IMR-90 (cell line): ENCODE measurements around the gene ANKRD36B. TPM values are rescaled to one million over a fixed set of nuclear protein-coding genes. Genes with fewer than 3 reads are reported as not detected.
A peak's percentile ranks its signal among the peaks of the same experiment; 100 is the strongest.
"Not testable (repeated sequence)": the region's sequence is repeated elsewhere in the genome, so short reads cannot be mapped to it uniquely, and the experiment has no call there.

Experiments
- ATAC-seq: fragments of 200-7000 bp; cut with Tn5 transposase; 2 replicates; pipeline ENCODE4 v1.9.1; 2020; ENCODE audit warnings: low read depth, mild to moderate bottlenecking, moderate library complexity
- BruUV-seq: library from RNA; stranded (reverse); fragments of 400-500 nt; replicated peaks from 2 replicates; lab custom pipeline; 2021; lab: Mats Ljungman, UMichigan
- CTCF ChIA-PET: fragments of 300-600 bp; formaldehyde crosslinking; extraction: SDS; loops from one replicate; lab custom pipeline; 2021; ENCODE audit warnings: antibody characterized with exemption; lab: Yijun Ruan, JAX
- POLR2A ChIA-PET: fragments of 300-600 bp; sonication (Branson Sonifier 250); formaldehyde crosslinking; loops from one replicate; lab custom pipeline; 2022; ENCODE audit warnings: antibody characterized with exemption; ENCODE audit not compliant: unreplicated experiment; lab: Charles Lee
- DNase-seq: peaks from one replicate; pipeline ENCODE4 v3.0.0; 2013
- H2AFZ ChIP-seq: replicated peaks from 2 replicates; pipeline ENCODE3; 2013; ENCODE audit warnings: low read length, mild to moderate bottlenecking; ENCODE audit not compliant: poor library complexity
- H2AK5ac ChIP-seq: 2 replicates; pipeline ENCODE4 v1.6.1; 2013; ENCODE audit warnings: low read depth, low read length, inconsistent platforms
- H2AK9ac ChIP-seq: replicated peaks from 2 replicates; pipeline ENCODE3; 2013; ENCODE audit warnings: mild to moderate bottlenecking, low read depth, low read length, moderate library complexity; ENCODE audit not compliant: poor library complexity
- H2BK120ac ChIP-seq: 2 replicates; pipeline ENCODE4 v1.6.1; 2013; ENCODE audit warnings: low read depth, low read length, inconsistent platforms
- H2BK15ac ChIP-seq: 3 replicates; pipeline ENCODE4 v1.6.1; 2013; ENCODE audit warnings: low read depth, low read length, inconsistent platforms
- H2BK20ac ChIP-seq: 2 replicates; pipeline ENCODE4 v1.6.1; 2013; ENCODE audit warnings: low read depth, mild to moderate bottlenecking, inconsistent platforms, low read length, moderate library complexity
- H2BK5ac ChIP-seq: 2 replicates; pipeline ENCODE4 v1.6.1; 2013; ENCODE audit warnings: mild to moderate bottlenecking, low read depth, low read length, inconsistent platforms; ENCODE audit not compliant: poor library complexity, severe bottlenecking
- H3K14ac ChIP-seq: replicated peaks from 2 replicates; pipeline ENCODE4 v1.6.1; 2013; ENCODE audit warnings: low read depth, low read length, inconsistent platforms
- H3K18ac ChIP-seq: 2 replicates; pipeline ENCODE4 v1.6.1; 2013; ENCODE audit warnings: low read depth, low read length, control low read depth
- H3K23ac ChIP-seq: 2 replicates; pipeline ENCODE4 v1.6.1; 2013; ENCODE audit warnings: low read depth, low read length, inconsistent platforms
- H3K27ac ChIP-seq: 2 replicates; pipeline ENCODE4 v1.5.1; 2013; ENCODE audit warnings: mild to moderate bottlenecking, control low read depth, low read length; ENCODE audit not compliant: insufficient read depth
- H3K27me3 ChIP-seq: 2 replicates; pipeline ENCODE4 v1.6.1; 2013; ENCODE audit warnings: low read length; ENCODE audit not compliant: control insufficient read depth, insufficient read depth
- H3K36me3 ChIP-seq: 2 replicates; pipeline ENCODE4 v1.6.1; 2013; ENCODE audit warnings: low read length, mixed read lengths; ENCODE audit not compliant: control insufficient read depth, insufficient read depth
- H3K4ac ChIP-seq: 2 replicates; pipeline ENCODE4 v1.6.1; 2013; ENCODE audit warnings: low read depth, low read length, inconsistent platforms
- H3K4me1 ChIP-seq: 2 replicates; pipeline ENCODE4 v1.6.1; 2013; ENCODE audit warnings: low read length, mixed read lengths; ENCODE audit not compliant: control insufficient read depth, insufficient read depth
- H3K4me2 ChIP-seq: 2 replicates; pipeline ENCODE4 v1.6.1; 2013; ENCODE audit warnings: low read depth, mild to moderate bottlenecking, control low read depth, low read length, moderate library complexity
- H3K4me3 ChIP-seq: 2 replicates; pipeline ENCODE4 v1.5.1; 2013; ENCODE audit warnings: low read depth, mild to moderate bottlenecking, control low read depth, low read length, moderate library complexity; ENCODE audit not compliant: insufficient read depth
- H3K56ac ChIP-seq: 2 replicates; pipeline ENCODE4 v1.6.1; 2013; ENCODE audit warnings: low read length, inconsistent platforms; ENCODE audit not compliant: insufficient read depth; ENCODE audit errors: extremely low read depth
- H3K79me1 ChIP-seq, 2 experiments: 2 replicates each; pipeline ENCODE4 v1.6.1; 2013; ENCODE audit warnings: low read length in 2 of 2, inconsistent platforms in 1 of 2, low read depth in 1 of 2
- H3K9ac ChIP-seq: 2 replicates; pipeline ENCODE4 v1.6.1; 2013; ENCODE audit warnings: low read depth, low read length, control low read depth
- H3K9me1 ChIP-seq: 2 replicates; pipeline ENCODE4 v1.6.1; 2013; ENCODE audit warnings: low read length, inconsistent platforms; ENCODE audit not compliant: insufficient read depth
- H3K9me3 ChIP-seq: 2 replicates; pipeline ENCODE4 v1.6.1; 2013; ENCODE audit warnings: low read length; ENCODE audit not compliant: control insufficient read depth, insufficient read depth
- H4K20me1 ChIP-seq: 2 replicates; pipeline ENCODE4 v1.6.1; 2013; ENCODE audit warnings: low read length, inconsistent platforms; ENCODE audit not compliant: insufficient read depth
- H4K5ac ChIP-seq: 2 replicates; pipeline ENCODE4 v1.6.1; 2013; ENCODE audit warnings: mild to moderate bottlenecking, low read depth, low read length, control low read depth
- H4K8ac ChIP-seq, 2 experiments: 2 replicates each; pipeline ENCODE4 v1.6.1; 2013; ENCODE audit warnings: low read depth in 2 of 2, low read length in 2 of 2, control low read depth in 1 of 2, inconsistent platforms in 1 of 2
- H4K91ac ChIP-seq: 2 replicates; pipeline ENCODE4 v1.6.1; 2013; ENCODE audit warnings: low read depth, low read length, inconsistent platforms; ENCODE audit not compliant: insufficient read depth
- POLR2A ChIP-seq: IDR thresholded peaks from 2 replicates; pipeline ENCODE4 v1.6.1; 2012; ENCODE audit warnings: mild to moderate bottlenecking, low read depth, low read length
- RAD21 ChIP-seq: IDR thresholded peaks from 2 replicates; pipeline ENCODE4 v1.6.1; 2012; ENCODE audit warnings: low read length, improper control_type of control experiment
- SMC3 ChIP-seq: fragments of 150-350 bp; IDR thresholded peaks from 2 replicates; pipeline ENCODE4 v1.6.1; 2016; ENCODE audit warnings: low read depth, mild to moderate bottlenecking, antibody characterized with exemption, low read length, moderate library complexity
- WGBS, 2 experiments: methylation state at CpG; one replicate each; pipeline versions ENCODE4 v1.1.5 to v1.1.7; 2013; ENCODE audit warnings: missing lambda C conversion rate in 2 of 2; ENCODE audit not compliant: insufficient read length in 1 of 2; ENCODE audit errors: extremely low coverage in 2 of 2; 5-methylcytosine and 5-hydroxymethylcytosine counted together
- dilution Hi-C: fragments of 300-500 bp; cut with HindIII; formaldehyde crosslinking; loops from one replicate; pipeline ENCODE4 v1.14.3; 2018; ENCODE audit warnings: low sequenced_read_pairs; ENCODE audit not compliant: unreplicated experiment
- in situ Hi-C: fragments of 300-500 bp; cut with MboI; formaldehyde crosslinking; loops from 3 replicates; pipeline ENCODE4 v1.14.3; 2019; ENCODE audit warnings: low sequenced_read_pairs, inconsistent platforms, mixed read lengths
- intact Hi-C: fragments of 100-400 bp; cut with micrococcal nuclease; formaldehyde crosslinking; loops from 2 replicates; pipeline ENCODE4 v1.10.0; 2022
- polyA plus RNA-seq, 3 experiments: library from polyadenylated mRNA; depleted of rRNA; stranded (reverse); fragments of >200 nt; gene quantifications; 2 replicates each; pipeline ENCODE4 v1.2.3, GENCODE V29; 2012; ENCODE audit warnings: low replicate concordance in 1 of 3
- total RNA-seq: library from RNA; depleted of rRNA; stranded (reverse); fragments of >200 nt; gene quantifications from 2 replicates; pipeline ENCODE4 v1.2.3, GENCODE V29; 2012
- TF ChIP-seq, protein P1 (sequence below): conservative IDR thresholded peaks from 2 replicates; pipeline ENCODE4 v1.5.1; 2012; ENCODE audit warnings: mild to moderate bottlenecking, low read depth, low read length, improper control_type of control experiment

The ANKRD36B gene
- total and polyA plus RNA-seq, 2 of the 4 experiments (the other 2 are of a cell fraction), result 4.2 to 11.7 TPM

GRCh38 chr2:97590515-97591394 is 1.1 kb upstream of the ANKRD36B start:
- peak overlapping the region; percentile 81 for H4K91ac ChIP-seq
- dilution Hi-C loops, H2BK15ac ChIP-seq, H3K36me3 ChIP-seq, H3K9me1 ChIP-seq, H2AK5ac ChIP-seq, H3K27me3 ChIP-seq, H2BK20ac ChIP-seq, BruUV-seq, H4K20me1 ChIP-seq, H3K9me3 ChIP-seq, H3K79me1 ChIP-seq, H3K4me1 ChIP-seq, H2AK9ac ChIP-seq: not testable (repeated sequence)
- peak overlapping the region; percentile 71; the same call in 1 of the 2 replicates for H3K56ac ChIP-seq
- peak overlapping the region; percentile 59 for H3K4me3 ChIP-seq
- in situ Hi-C loops (loop anchor here (10.0 kb wide), 1 partner anchor 104 kb away; no protein-coding TSS in a partner anchor), intact Hi-C loops (loop anchor here (1.0 to 2.0 kb wide), 3 partner anchors 74 to 794 kb away; partner anchors contain the start of gene ACTR1B)
- peak overlapping the region; percentile 77 for H3K18ac ChIP-seq
- peak overlapping the region; percentile 85 for H3K14ac ChIP-seq
- ChIA-PET POLR2A (interaction anchor here (0.6 kb wide), 1 partner anchor 1608 kb away, joined by 3 read pairs; no protein-coding TSS in a partner anchor), CTCF (interaction anchor here (0.9 to 2.8 kb wide), 8 partner anchors 72 to 172 kb away, joined by 3 to 47 read pairs (median 3); no protein-coding TSS in a partner anchor)
- no CpG with 5 or more reads among the region's 33 CpGs for WGBS, 2 experiments
- H2AFZ ChIP-seq, result peak overlapping the region; percentile 90
- peak overlapping the region; percentile 95 for H3K4me2 ChIP-seq
- peak overlapping the region; percentile 94 for H3K4ac ChIP-seq
- H3K9ac ChIP-seq, result peak overlapping the region; percentile 89
- DNase-seq (peak; percentile 84), ATAC-seq (peak; percentile 87)
- peak overlapping the region in 1 of 2 experiments; percentile 88; a peak in 3 of 4 replicates for H4K8ac ChIP-seq
- peak overlapping the region; percentile 90 for H4K5ac ChIP-seq
- H2BK5ac ChIP-seq, result peak overlapping the region; percentile 83
- H3K23ac ChIP-seq, result peak overlapping the region; percentile 79
- peak overlapping the region; percentile 61 for H2BK120ac ChIP-seq
- H3K27ac ChIP-seq, result peak overlapping the region; percentile 88
- TF ChIP-seq, protein P1, sequence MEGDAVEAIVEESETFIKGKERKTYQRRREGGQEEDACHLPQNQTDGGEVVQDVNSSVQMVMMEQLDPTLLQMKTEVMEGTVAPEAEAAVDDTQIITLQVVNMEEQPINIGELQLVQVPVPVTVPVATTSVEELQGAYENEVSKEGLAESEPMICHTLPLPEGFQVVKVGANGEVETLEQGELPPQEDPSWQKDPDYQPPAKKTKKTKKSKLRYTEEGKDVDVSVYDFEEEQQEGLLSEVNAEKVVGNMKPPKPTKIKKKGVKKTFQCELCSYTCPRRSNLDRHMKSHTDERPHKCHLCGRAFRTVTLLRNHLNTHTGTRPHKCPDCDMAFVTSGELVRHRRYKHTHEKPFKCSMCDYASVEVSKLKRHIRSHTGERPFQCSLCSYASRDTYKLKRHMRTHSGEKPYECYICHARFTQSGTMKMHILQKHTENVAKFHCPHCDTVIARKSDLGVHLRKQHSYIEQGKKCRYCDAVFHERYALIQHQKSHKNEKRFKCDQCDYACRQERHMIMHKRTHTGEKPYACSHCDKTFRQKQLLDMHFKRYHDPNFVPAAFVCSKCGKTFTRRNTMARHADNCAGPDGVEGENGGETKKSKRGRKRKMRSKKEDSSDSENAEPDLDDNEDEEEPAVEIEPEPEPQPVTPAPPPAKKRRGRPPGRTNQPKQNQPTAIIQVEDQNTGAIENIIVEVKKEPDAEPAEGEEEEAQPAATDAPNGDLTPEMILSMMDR, result peak; percentile 98
- TF ChIP-seq POLR2A (0 out of 2 replicates have a peak, but pooled peaks have one; percentile 39), SMC3 (peak; percentile 93), RAD21 (peak; percentile 89)

GRCh38 chr2:97589257-97589597 is 450 bp downstream of the ANKRD36B start:
- H2BK20ac ChIP-seq, H3K27me3 ChIP-seq, H3K4me1 ChIP-seq, ATAC-seq, H3K9me1 ChIP-seq, dilution Hi-C loops, DNase-seq, H2BK120ac ChIP-seq, H2AK5ac ChIP-seq, H2BK15ac ChIP-seq, intact Hi-C loops, H4K20me1 ChIP-seq, POLR2A ChIA-PET, H2AK9ac ChIP-seq, H3K36me3 ChIP-seq, BruUV-seq, in situ Hi-C loops, H3K79me1 ChIP-seq, H3K9me3 ChIP-seq: not testable (repeated sequence)
- peak overlapping the region; percentile 60; the same call in 1 of the 2 replicates for H3K4ac ChIP-seq
- H3K23ac ChIP-seq, result peak overlapping the region; percentile 23; the same call in 1 of the 2 replicates
- H4K91ac ChIP-seq, result peak overlapping the region; percentile 32; the same call in 1 of the 2 replicates
- H3K9ac ChIP-seq, result peak overlapping the region; percentile 99
- peak overlapping the region; percentile 25; the same call in 1 of the 2 replicates for H3K14ac ChIP-seq
- H3K4me3 ChIP-seq, result peak overlapping the region; percentile 94
- H2AFZ ChIP-seq, result peak overlapping the region; percentile 85
- H4K8ac ChIP-seq, result peak overlapping the region in 1 of 2 experiments; percentile 46; a peak in 1 of 4 replicates
- peak overlapping the region; percentile 84; the same call in 1 of the 2 replicates for H4K5ac ChIP-seq
- CTCF ChIA-PET, result interaction anchor here (2.8 kb wide), 1 partner anchor 109 kb away, joined by 47 read pairs; no protein-coding TSS in a partner anchor
- peak overlapping the region; percentile 72 for H3K18ac ChIP-seq
- peak overlapping the region; percentile 61 for H3K56ac ChIP-seq
- H3K27ac ChIP-seq, result peak overlapping the region; percentile 70
- H2BK5ac ChIP-seq, result peak overlapping the region; percentile 21
- H3K4me2 ChIP-seq, result peak overlapping the region; percentile 96
- no CpG with 5 or more reads among the region's 14 CpGs for WGBS, 2 experiments
